HepG2 (cell line): ENCODE data around the gene RILPL1. TPM values are rescaled to one million over a fixed set of nuclear protein-coding genes. Genes with fewer than 3 reads are reported as not detected.

ENCODE experiments used
- ATAC-seq: fragments of 200-7000 bp; cut with Tn5 transposase; 3 replicates; pipeline ENCODE4 v1.9.1; 2020; ENCODE audit warnings: mild to moderate bottlenecking, moderate library complexity
- BruUV-seq: library from RNA; stranded (reverse); fragments of 400-500 nt; replicated peaks from 2 replicates; lab custom pipeline; 2021; lab: Mats Ljungman, UMichigan
- CTCF ChIA-PET: fragments of 300-600 bp; formaldehyde crosslinking; extraction: SDS; loops from one replicate; lab custom pipeline; 2021; ENCODE audit warnings: low total read pairs, inconsistent platforms, low intra/inter-chr PET ratio; lab: Yijun Ruan, JAX
- POLR2A ChIA-PET: fragments of 350-600 bp; sonication (Branson Sonifier 250); formaldehyde crosslinking; loops from one replicate; lab custom pipeline; 2020; ENCODE audit warnings: antibody characterized with exemption, inconsistent platforms; lab: Yijun Ruan, JAX
- DNase-seq: peaks from one replicate; pipeline ENCODE4 v3.0.0-alpha.2; 2015; ENCODE audit warnings: low spot score
- FAIRE-seq: peaks from 3 replicates; lab custom pipeline; 2011; peaks lifted over from hg19 to GRCh38; lab: Jason Lieb, UNC
- H2AFZ ChIP-seq: one replicate; pipeline ENCODE4 v1.6.1; 2011; ENCODE audit warnings: low read length, inconsistent platforms
- H3K27ac ChIP-seq: fragments of 300-600 bp; 3 replicates; pipeline ENCODE4 v1.8.0; 2011; ENCODE audit warnings: mixed run types, mild to moderate bottlenecking, mixed read lengths, low read length, inconsistent platforms; ENCODE audit not compliant: insufficient read depth; ENCODE audit errors: extremely low read length
- H3K27me3 ChIP-seq, 2 experiments: fragments of 200-600 bp in 1 of 2; 2 replicates in 1 of 2; 3 replicates in 1 of 2; pipeline versions ENCODE4 v1.6.0 to v1.8.0; 2011; ENCODE audit warnings: low read length in 2 of 2, mild to moderate bottlenecking in 2 of 2, moderate library complexity in 2 of 2, inconsistent platforms in 1 of 2; ENCODE audit not compliant: insufficient read depth in 2 of 2, control insufficient read depth in 1 of 2
- H3K36me3 ChIP-seq, 2 experiments: fragments of 200-600 bp in 1 of 2; replicated peaks in 1 of 2; 2 replicates in 1 of 2; 3 replicates in 1 of 2; pipeline versions ENCODE4 v1.5.1 to v1.8.0; 2011; ENCODE audit warnings: low read length in 2 of 2, inconsistent platforms in 1 of 2; ENCODE audit not compliant: insufficient read depth in 2 of 2, control insufficient read depth in 1 of 2
- H3K4me1 ChIP-seq: 2 replicates; pipeline ENCODE4 v1.5.1; 2012; ENCODE audit warnings: low read length, inconsistent platforms; ENCODE audit not compliant: insufficient read depth
- H3K4me2 ChIP-seq: 2 replicates; pipeline ENCODE4 v1.6.0; 2011; ENCODE audit warnings: low read depth, low read length, inconsistent platforms
- H3K4me3 ChIP-seq, 3 experiments: fragments of 200-600 bp in 1 of 3; sonication (generic), shearing (Covaris generic) in 1 of 3; replicated peaks in 1 of 3; 2 replicates each; pipeline ENCODE4 v1.5.1; 2011 to 2016; ENCODE audit warnings: low read length in 3 of 3, inconsistent platforms in 2 of 3, low read depth in 2 of 3, mild to moderate bottlenecking in 2 of 3, control low read depth in 1 of 3, mixed read lengths in 1 of 3; ENCODE audit not compliant: insufficient read depth in 1 of 3
- H3K79me2 ChIP-seq: one replicate; pipeline ENCODE4 v1.6.1; 2011; ENCODE audit warnings: low read length, inconsistent platforms; ENCODE audit not compliant: insufficient read depth
- H3K9ac ChIP-seq: 2 replicates; pipeline ENCODE4 v1.6.0; 2011; ENCODE audit warnings: mild to moderate bottlenecking, low read depth, low read length, inconsistent platforms; ENCODE audit not compliant: insufficient read depth
- H3K9me3 ChIP-seq: 2 replicates; pipeline ENCODE4 v1.5.1; 2012; ENCODE audit warnings: mild to moderate bottlenecking, low read length
- H4K20me1 ChIP-seq: 2 replicates; pipeline ENCODE4 v1.6.0; 2011; ENCODE audit warnings: inconsistent platforms, mild to moderate bottlenecking, low read length, moderate library complexity; ENCODE audit not compliant: insufficient read depth
- AGO2 ChIP-seq: fragments of 200-400 bp; formaldehyde crosslinking; optimal IDR thresholded peaks from 2 replicates; pipeline ENCODE3; 2017; ENCODE audit warnings: mild to moderate bottlenecking, low read depth, low read length, moderate library complexity
- ATRX ChIP-seq: sonication (generic); formaldehyde crosslinking; IDR thresholded peaks from 2 replicates; pipeline ENCODE4 v1.4.0; 2020; ENCODE audit warnings: missing genetic modification reagents, borderline replicate concordance
- DR1 ChIP-seq: sonication (generic); formaldehyde crosslinking; IDR thresholded peaks from 2 replicates; pipeline ENCODE4 v1.8.0; 2021; ENCODE audit warnings: mild to moderate bottlenecking, missing genetic modification reagents, inconsistent platforms
- NCOA2 ChIP-seq: sonication (generic); formaldehyde crosslinking; IDR thresholded peaks from 2 replicates; pipeline ENCODE4 v1.8.0; 2022; ENCODE audit warnings: inconsistent platforms
- NR2C2 ChIP-seq: sonication (generic); formaldehyde crosslinking; IDR thresholded peaks from 2 replicates; pipeline ENCODE4 v1.4.0; 2020; ENCODE audit warnings: missing genetic modification reagents, mild to moderate bottlenecking, moderate library complexity, borderline replicate concordance
- RBFOX2 ChIP-seq: fragments of 200-400 bp; formaldehyde crosslinking; IDR thresholded peaks from 2 replicates; pipeline ENCODE4 v1.6.1; 2017; ENCODE audit warnings: low read depth, mild to moderate bottlenecking, low read length
- XRCC5 ChIP-seq: fragments of 200-400 bp; formaldehyde crosslinking; optimal IDR thresholded peaks from 2 replicates; pipeline ENCODE3; 2017; ENCODE audit warnings: mild to moderate bottlenecking, low read length
- ZFAT ChIP-seq: sonication (generic); formaldehyde crosslinking; conservative IDR thresholded peaks from 2 replicates; pipeline ENCODE4 v1.8.1; 2023; ENCODE audit warnings: missing genetic modification reagents, inconsistent platforms
- WGBS: methylation state at CpG from one replicate; pipeline ENCODE4 v1.1.6; 2017; ENCODE audit warnings: low lambda C conversion rate; 5-methylcytosine and 5-hydroxymethylcytosine counted together
- in situ Hi-C: cut with HindIII; loops from 2 replicates; pipeline ENCODE4 v1.10.0; 2017; ENCODE audit warnings: low pct_unique_long_range_greater_than_20kb; ENCODE audit not compliant: extremely low pct_ligation_motif_present
- intact Hi-C: fragments of 100-400 bp; cut with micrococcal nuclease; formaldehyde crosslinking; loops from one replicate; pipeline ENCODE4 v1.10.0; 2022; ENCODE audit not compliant: unreplicated experiment
- polyA plus RNA-seq, 8 experiments: library from polyadenylated mRNA; depleted of rRNA in 3 of 8; stranded (reverse) in 7 of 8; unstranded in 1 of 8; fragments of >200 nt; fragmentation: Illumina TruSeq in 4 of 8; extraction: Trizol in 4 of 8; gene quantifications; 2 replicates each; pipeline versions ENCODE4 v1.2.1 to v1.2.3, GENCODE V29; 2011 to 2016; ENCODE audit warnings: low read depth in 4 of 8, missing spikeins in 1 of 8, mixed read lengths in 1 of 8; ENCODE audit not compliant: insufficient read depth in 1 of 8
- total RNA-seq, 5 experiments: library from RNA; depleted of rRNA; stranded (reverse); fragments of >200 nt; fragmentation: Illumina TruSeq; extraction: Trizol; gene quantifications; 2 replicates each; pipeline ENCODE4 v1.2.3, GENCODE V29; 2016; ENCODE audit warnings: low read depth in 1 of 5

RILPL1 gene
- total and polyA plus RNA-seq, 2 of the 13 experiments (the other 11 are each of a cell fraction or from before 2014, with no cell fraction given), result 5.8 to 28.4 TPM

DNA sequence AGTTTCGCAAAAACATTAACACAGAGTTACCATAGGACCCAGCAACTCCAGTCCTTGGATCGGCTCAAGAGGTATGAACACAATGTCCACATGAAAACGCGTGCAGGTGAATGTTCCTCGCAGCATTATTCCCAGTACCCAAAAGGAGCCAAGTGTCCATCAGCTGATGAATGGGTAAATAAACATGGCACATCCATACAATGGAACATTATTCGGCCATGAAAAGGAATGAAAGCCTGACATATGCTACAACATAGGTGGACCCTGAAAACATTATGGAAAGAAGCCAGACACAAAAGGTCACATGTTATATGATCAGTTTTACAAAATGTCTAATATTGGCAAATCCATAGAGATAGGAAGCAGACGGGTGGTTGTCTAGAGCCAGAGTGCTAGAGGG, 9.1 kb downstream of the RILPL1 start:
- H3K27me3 ChIP-seq, result no peaks in the 10 kb centered on the region
- no peak for TF ChIP-seq XRCC5
- TF ChIP-seq ATRX (CRISPR knock-in tag), result no peak
- peaks cover 2% of the 10 kb centered on the region for H3K79me2 ChIP-seq
- WGBS, result 98% methylated on average over 7 of the region's 7 CpGs
- H3K9me3 ChIP-seq, result no peaks in the 10 kb centered on the region
- H3K4me3 ChIP-seq, result no peak overlapping the region
- ATAC-seq (no peak), FAIRE-seq (peak; percentile 8), DNase-seq (no peak)
- intact Hi-C loops, result no loop called here
- BruUV-seq, result no TSS peak
- H3K4me1 ChIP-seq, result peaks cover 28% of the 10 kb centered on the region
- no peak overlapping the region for H3K27ac ChIP-seq
- H3K4me2 ChIP-seq, result no peak overlapping the region
- no peak overlapping the region for H2AFZ ChIP-seq
- H4K20me1 ChIP-seq, result 0 out of 2 replicates have a peak, but pooled peaks cover 3% of the 10 kb centered on the region
- no peak overlapping the region for H3K9ac ChIP-seq
- ChIA-PET POLR2A (no interaction called here), CTCF (no interaction called here)
- H3K36me3 ChIP-seq, result peaks cover 9 to 38% of the 10 kb centered on the region in 2 experiments; a peak in 4 of 5 replicates
- in situ Hi-C loops, result no loop called here

DNA sequence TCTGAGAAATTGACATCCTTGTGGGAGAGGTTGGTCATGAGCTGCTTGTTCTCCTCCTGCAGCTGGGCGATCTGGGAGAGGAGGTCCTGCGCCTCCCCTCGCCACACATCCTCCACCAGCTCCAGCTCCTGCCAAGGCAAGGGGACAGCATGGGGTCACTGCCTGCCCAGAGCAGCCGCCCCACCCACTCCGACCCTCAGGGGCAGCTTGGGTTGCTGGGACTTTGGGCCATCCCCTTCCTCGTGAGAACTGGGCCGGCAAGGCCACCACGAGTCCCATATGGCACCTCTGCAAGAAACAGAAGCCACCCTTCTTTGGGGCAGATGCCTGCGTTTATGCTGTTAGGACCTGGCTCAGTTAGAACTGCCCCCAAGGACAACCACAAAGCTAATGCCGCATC, 10.0 kb downstream of the RILPL1 start:
- Histone ChIP-seq H3K9me3 (no peaks in the 10 kb centered on the region), H2AFZ (no peak overlapping the region), H3K4me2 (no peak overlapping the region), H3K27ac (no peak overlapping the region), H3K36me3 (peaks cover 9 to 39% of the 10 kb centered on the region in 2 experiments; a peak in 4 of 5 replicates), H3K4me3 (no peak overlapping the region), H3K79me2 (no peaks in the 10 kb centered on the region), H3K9ac (no peak overlapping the region), H3K27me3 (no peaks in the 10 kb centered on the region), H3K4me1 (peaks cover 31% of the 10 kb centered on the region), H4K20me1 (0 out of 2 replicates have a peak, but pooled peaks cover 3% of the 10 kb centered on the region)
- ATAC-seq (no peak), FAIRE-seq (no peak), DNase-seq (no peak)
- intact Hi-C loops, result no loop called here
- 97% methylated on average over 9 of the region's 10 CpGs for WGBS
- TF ChIP-seq RBFOX2 (0 out of 2 replicates have a peak, but pooled peaks have one; percentile 18), DR1 (CRISPR knock-in tag) (no peak), NR2C2 (CRISPR knock-in tag) (no peak), AGO2 (peak; percentile 67), NCOA2 (CRISPR knock-in tag) (no peak), ZFAT (no peak)
- in situ Hi-C loops, result no loop called here
- no TSS peak for BruUV-seq
- ChIA-PET POLR2A (no interaction called here), CTCF (no interaction called here)
